ENCODE measurements around the gene SNRPA.

The SNRPA gene

GRCh38 chr19:40739030-40739839 is 11.8 kb upstream of the SNRPA start:
- Histone ChIP-seq H3K4me1 (ENCODE audit: control insufficient read depth, insufficient read depth, low read length, unreplicated experiment) (no peaks in the 10 kb centered on the region), H3K79me2 (ENCODE audit: control insufficient read depth, insufficient read depth, low read length, unreplicated experiment) (no peaks in the 10 kb centered on the region), H3K27me3 (ENCODE audit: insufficient read depth, low read length) (no peaks in the 10 kb centered on the region), H2AFZ (ENCODE audit: low read length, unreplicated experiment) (no peak overlapping the region), H3K36me3 (ENCODE audit: insufficient read depth, low read length) (no peaks in the 10 kb centered on the region), H3K27ac (ENCODE audit: low read depth, low read length) (no peak overlapping the region), H3K4me3 (ENCODE audit: low read depth, low read length) (no peak overlapping the region)

GRCh38 chr19:40739871-40740703 is 10.9 kb upstream of the SNRPA start:
- Histone ChIP-seq H3K4me1 (ENCODE audit: control insufficient read depth, insufficient read depth, low read length, unreplicated experiment) (peaks cover 4% of the 10 kb centered on the region), H3K27me3 (ENCODE audit: insufficient read depth, low read length) (no peaks in the 10 kb centered on the region), H2AFZ (ENCODE audit: low read length, unreplicated experiment) (no peak overlapping the region), H3K4me3 (ENCODE audit: low read depth, low read length) (no peak overlapping the region), H3K36me3 (ENCODE audit: insufficient read depth, low read length) (no peaks in the 10 kb centered on the region), H3K27ac (ENCODE audit: low read depth, low read length) (no peak overlapping the region), H3K79me2 (ENCODE audit: control insufficient read depth, insufficient read depth, low read length, unreplicated experiment) (no peaks in the 10 kb centered on the region)

- Histone ChIP-seq H3K27ac (ENCODE audit: low read depth, low read length) (no peak overlapping the region), H3K79me2 (ENCODE audit: control insufficient read depth, insufficient read depth, low read length, unreplicated experiment) (no peaks in the 10 kb centered on the region), H3K27me3 (ENCODE audit: insufficient read depth, low read length) (no peaks in the 10 kb centered on the region), H3K4me1 (ENCODE audit: control insufficient read depth, insufficient read depth, low read length, unreplicated experiment) (peaks cover 10% of the 10 kb centered on the region), H3K36me3 (ENCODE audit: insufficient read depth, low read length) (no peaks in the 10 kb centered on the region), H3K4me3 (ENCODE audit: low read depth, low read length) (no peak overlapping the region), H2AFZ (ENCODE audit: low read length, unreplicated experiment) (no peak overlapping the region)
Observed at GRCh38 chr19:40740747-40741146, 10.3 kb upstream of the SNRPA start.

- no peak overlapping the region for H2AFZ ChIP-seq (ENCODE audit: low read length, unreplicated experiment)
- no peaks in the 10 kb centered on the region for H3K79me2 ChIP-seq (ENCODE audit: control insufficient read depth, insufficient read depth, low read length, unreplicated experiment)
- H3K27me3 ChIP-seq (ENCODE audit: insufficient read depth, low read length): no peaks in the 10 kb centered on the region
- H3K4me1 ChIP-seq (ENCODE audit: control insufficient read depth, insufficient read depth, low read length, unreplicated experiment): peaks cover 12% of the 10 kb centered on the region
- no peak overlapping the region for H3K27ac ChIP-seq (ENCODE audit: low read depth, low read length)
- no peaks in the 10 kb centered on the region for H3K36me3 ChIP-seq (ENCODE audit: insufficient read depth, low read length)
- no peak overlapping the region for H3K4me3 ChIP-seq (ENCODE audit: low read depth, low read length)
Observed at GRCh38 chr19:40741527-40742390, 9.2 kb upstream of the SNRPA start.

GRCh38 chr19:40742477-40742876 is 8.5 kb upstream of the SNRPA start:
- Histone ChIP-seq H3K27me3 (ENCODE audit: insufficient read depth, low read length) (no peaks in the 10 kb centered on the region), H3K36me3 (ENCODE audit: insufficient read depth, low read length) (no peaks in the 10 kb centered on the region), H3K79me2 (ENCODE audit: control insufficient read depth, insufficient read depth, low read length, unreplicated experiment) (no peaks in the 10 kb centered on the region), H3K4me1 (ENCODE audit: control insufficient read depth, insufficient read depth, low read length, unreplicated experiment) (peaks cover 12% of the 10 kb centered on the region), H2AFZ (ENCODE audit: low read length, unreplicated experiment) (no peak overlapping the region), H3K27ac (ENCODE audit: low read depth, low read length) (no peak overlapping the region), H3K4me3 (ENCODE audit: low read depth, low read length) (no peak overlapping the region)

- H3K79me2 ChIP-seq (ENCODE audit: control insufficient read depth, insufficient read depth, low read length, unreplicated experiment): no peaks in the 10 kb centered on the region
Observed at GRCh38 chr19:40742886-40743285, 8.1 kb upstream of the SNRPA start.

GRCh38 chr19:40743926-40744325 is 7.1 kb upstream of the SNRPA start:
- H3K4me1 ChIP-seq (ENCODE audit: control insufficient read depth, insufficient read depth, low read length, unreplicated experiment): peaks cover 12% of the 10 kb centered on the region
- H3K27me3 ChIP-seq (ENCODE audit: insufficient read depth, low read length): no peaks in the 10 kb centered on the region
- H2AFZ ChIP-seq (ENCODE audit: low read length, unreplicated experiment): no peak overlapping the region
- H3K27ac ChIP-seq (ENCODE audit: low read depth, low read length): no peak overlapping the region
- H3K36me3 ChIP-seq (ENCODE audit: insufficient read depth, low read length): no peaks in the 10 kb centered on the region
- H3K79me2 ChIP-seq (ENCODE audit: control insufficient read depth, insufficient read depth, low read length, unreplicated experiment): no peaks in the 10 kb centered on the region
- H3K4me3 ChIP-seq (ENCODE audit: low read depth, low read length): no peak overlapping the region

More at GRCh38 chr19:40742886-40743285, 8.1 kb upstream of the SNRPA start:
- Histone ChIP-seq H3K27me3 (ENCODE audit: insufficient read depth, low read length) (no peaks in the 10 kb centered on the region), H3K4me3 (ENCODE audit: low read depth, low read length) (no peak overlapping the region), H3K27ac (ENCODE audit: low read depth, low read length) (no peak overlapping the region), H2AFZ (ENCODE audit: low read length, unreplicated experiment) (no peak overlapping the region), H3K4me1 (ENCODE audit: control insufficient read depth, insufficient read depth, low read length, unreplicated experiment) (peaks cover 12% of the 10 kb centered on the region), H3K36me3 (ENCODE audit: insufficient read depth, low read length) (no peaks in the 10 kb centered on the region)

- Histone ChIP-seq H3K36me3 (ENCODE audit: insufficient read depth, low read length) (no peaks in the 10 kb centered on the region), H3K4me3 (ENCODE audit: low read depth, low read length) (no peak overlapping the region), H3K4me1 (ENCODE audit: control insufficient read depth, insufficient read depth, low read length, unreplicated experiment) (peaks cover 19% of the 10 kb centered on the region), H3K27me3 (ENCODE audit: insufficient read depth, low read length) (no peaks in the 10 kb centered on the region), H2AFZ (ENCODE audit: low read length, unreplicated experiment) (no peak overlapping the region), H3K27ac (ENCODE audit: low read depth, low read length) (peak overlapping the region; percentile 34; the same call in 1 of the 2 replicates), H3K79me2 (ENCODE audit: control insufficient read depth, insufficient read depth, low read length, unreplicated experiment) (no peaks in the 10 kb centered on the region)
Observed at GRCh38 chr19:40744554-40745401, 6.2 kb upstream of the SNRPA start.

GRCh38 chr19:40745402-40745780 is 5.6 kb upstream of the SNRPA start:
- Histone ChIP-seq H3K27me3 (ENCODE audit: insufficient read depth, low read length) (no peaks in the 10 kb centered on the region), H2AFZ (ENCODE audit: low read length, unreplicated experiment) (no peak overlapping the region), H3K36me3 (ENCODE audit: insufficient read depth, low read length) (no peaks in the 10 kb centered on the region), H3K27ac (ENCODE audit: low read depth, low read length) (peak overlapping the region; percentile 34; the same call in 1 of the 2 replicates), H3K4me1 (ENCODE audit: control insufficient read depth, insufficient read depth, low read length, unreplicated experiment) (peaks cover 21% of the 10 kb centered on the region), H3K79me2 (ENCODE audit: control insufficient read depth, insufficient read depth, low read length, unreplicated experiment) (no peaks in the 10 kb centered on the region), H3K4me3 (ENCODE audit: low read depth, low read length) (no peak overlapping the region)
